Measurements from ENCODE around the gene FNBP1. TPM values are rescaled to one million over a fixed set of nuclear protein-coding genes. Genes with fewer than 3 reads are reported as not detected.

FNBP1 gene
- total and polyA plus RNA-seq, 8 donors, result 30.4 to 51.8 (median 34.4) TPM

- TF ChIP-seq CTCF (IDR thresholded peaks at IDR 0.05), result no peak
- H3K9me3 ChIP-seq, result no peaks in the 10 kb centered on the region
- no peak overlapping the region for H3K4me3 ChIP-seq
- peaks cover 0 to 7% of the 10 kb centered on the region in 2 donors for H3K4me1 ChIP-seq
- no peak overlapping the region for H3K27ac ChIP-seq
- intact Hi-C loops (cut with DNase I), result loop anchor here in 1 of 2 donors (10.0 kb wide), 1 partner anchor 50 kb away; no protein-coding TSS in a partner anchor
- no peak for ATAC-seq
- H3K36me3 ChIP-seq, result peaks cover 0 to 93% of the 10 kb centered on the region in 2 donors
- no peak for DNase-seq
- no peaks in the 10 kb centered on the region for H3K27me3 ChIP-seq
These were observed 138.3 kb downstream of the FNBP1 start for GRCh38 chr9:129904734-129905133.

- TF ChIP-seq CTCF (IDR thresholded peaks at IDR 0.05), result no peak
- intact Hi-C loops (cut with DNase I), result loop anchor here in 1 of 2 donors (10.0 kb wide), 1 partner anchor 52 kb away; no protein-coding TSS in a partner anchor
- no peaks in the 10 kb centered on the region for H3K27me3 ChIP-seq
- H3K36me3 ChIP-seq, result peaks cover 0 to 90% of the 10 kb centered on the region in 2 donors
- H3K4me3 ChIP-seq, result no peak overlapping the region
- no peak overlapping the region for H3K27ac ChIP-seq
- no peaks in the 10 kb centered on the region for H3K9me3 ChIP-seq
- peaks cover 0 to 17% of the 10 kb centered on the region in 2 donors for H3K4me1 ChIP-seq
- DNase-seq (no peak), ATAC-seq (no peak)
These were observed 140.3 kb downstream of the FNBP1 start for GRCh38 chr9:129902740-129903134.

- ATAC-seq, result no peak
- H3K27ac ChIP-seq, result peak overlapping the region in 1 of 2 donors; percentile 41
- no peak for TF ChIP-seq CTCF (IDR thresholded peaks at IDR 0.05)
- DNase-seq, result no peak
- H3K27me3 ChIP-seq, result no peaks in the 10 kb centered on the region
- no peak overlapping the region for H3K4me3 ChIP-seq
- no peaks in the 10 kb centered on the region for H3K9me3 ChIP-seq
- intact Hi-C loops (cut with DNase I), result loop anchor here in 1 of 2 donors (10.0 kb wide), 1 partner anchor 53 kb away; no protein-coding TSS in a partner anchor
- peaks cover 0 to 84% of the 10 kb centered on the region in 2 donors for H3K36me3 ChIP-seq
- H3K4me1 ChIP-seq, result peaks cover 0 to 17% of the 10 kb centered on the region in 2 donors
These were observed 140.8 kb downstream of the FNBP1 start for GRCh38 chr9:129901993-129902739.

- H3K9me3 ChIP-seq, result no peaks in the 10 kb centered on the region
- TF ChIP-seq CTCF (IDR thresholded peaks at IDR 0.05), result no peak
- H3K27me3 ChIP-seq, result no peaks in the 10 kb centered on the region
- intact Hi-C loops (cut with DNase I), result loop anchor here in 1 of 2 donors (10.0 kb wide), 1 partner anchor 54 kb away; no protein-coding TSS in a partner anchor
- H3K4me1 ChIP-seq, result peaks cover 0 to 17% of the 10 kb centered on the region in 2 donors
- no peak overlapping the region for H3K4me3 ChIP-seq
- H3K36me3 ChIP-seq, result peaks cover 0 to 82% of the 10 kb centered on the region in 2 donors
- no peak overlapping the region for H3K27ac ChIP-seq
- ATAC-seq (no peak), DNase-seq (no peak)
These were observed 142.5 kb downstream of the FNBP1 start for GRCh38 chr9:129900263-129901027.

- Histone ChIP-seq H3K9me3 (no peaks in the 10 kb centered on the region), H3K27me3 (no peaks in the 10 kb centered on the region), H3K27ac (no peak overlapping the region), H3K4me1 (peaks cover 0 to 17% of the 10 kb centered on the region in 2 donors), H3K36me3 (peaks cover 0 to 85% of the 10 kb centered on the region in 2 donors), H3K4me3 (no peak overlapping the region)
- ATAC-seq, result no peak
- intact Hi-C loops (cut with DNase I), result loop anchor here in 1 of 2 donors (10.0 kb wide), 1 partner anchor 55 kb away; no protein-coding TSS in a partner anchor
- no peak for TF ChIP-seq CTCF (IDR thresholded peaks at IDR 0.05)
- DNase-seq, result no peak
These were observed 143.4 kb downstream of the FNBP1 start for GRCh38 chr9:129899620-129900019.

Measured in left lung (tissue), 10 donors.